OCI-M2 (cell line): Measurements from ENCODE around the gene NKAPL.

ENCODE experiments used
- DNase-seq: peaks from one replicate; lab custom pipeline; 2025; ENCODE audit not compliant: unreplicated experiment; lab: John Stamatoyannopoulos, UW

Gene NKAPL

DNA sequence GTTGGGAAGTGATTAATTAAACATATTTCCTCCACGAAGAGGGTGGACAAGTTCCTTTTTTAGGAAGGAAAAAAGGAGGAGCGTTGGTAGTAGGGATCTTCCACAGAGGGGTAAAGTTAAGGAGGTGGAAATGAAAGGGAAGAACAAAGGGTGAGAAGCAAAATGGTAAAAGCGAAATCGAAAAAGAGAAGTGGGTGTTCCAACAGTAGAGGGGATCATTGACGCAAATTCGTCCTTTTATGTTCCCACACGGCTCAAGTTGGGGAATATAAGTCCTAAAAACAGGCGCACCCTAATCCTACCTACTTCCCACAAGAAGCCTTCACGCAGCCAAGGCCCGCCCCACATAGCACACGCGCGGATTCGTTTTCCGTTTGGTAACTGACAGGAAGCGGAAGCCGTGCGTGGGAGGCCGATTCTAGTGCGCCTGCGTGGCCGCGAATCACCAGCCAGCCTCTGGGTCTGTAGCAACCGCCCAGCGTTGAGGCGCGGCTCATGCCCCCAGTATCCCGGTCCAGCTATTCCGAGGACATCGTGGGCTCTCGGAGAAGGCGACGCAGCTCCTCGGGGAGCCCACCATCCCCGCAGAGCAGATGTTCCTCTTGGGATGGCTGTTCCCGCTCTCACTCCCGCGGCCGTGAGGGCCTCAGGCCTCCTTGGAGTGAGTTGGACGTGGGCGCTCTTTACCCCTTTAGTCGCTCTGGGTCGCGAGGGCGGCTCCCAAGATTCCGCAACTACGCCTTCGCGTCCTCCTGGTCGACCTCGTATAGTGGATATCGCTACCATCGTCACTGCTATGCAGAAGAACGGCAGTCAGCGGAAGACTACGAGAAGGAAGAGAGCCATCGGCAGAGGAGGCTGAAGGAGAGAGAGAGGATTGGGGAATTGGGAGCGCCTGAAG is at the start of gene NKAPL:
NKAPL (plus strand) TSS at position 421 of the 901 bp plus-strand sequence; CDS start at position 496, 75 bp downstream.
- no peak for DNase-seq

DNA sequence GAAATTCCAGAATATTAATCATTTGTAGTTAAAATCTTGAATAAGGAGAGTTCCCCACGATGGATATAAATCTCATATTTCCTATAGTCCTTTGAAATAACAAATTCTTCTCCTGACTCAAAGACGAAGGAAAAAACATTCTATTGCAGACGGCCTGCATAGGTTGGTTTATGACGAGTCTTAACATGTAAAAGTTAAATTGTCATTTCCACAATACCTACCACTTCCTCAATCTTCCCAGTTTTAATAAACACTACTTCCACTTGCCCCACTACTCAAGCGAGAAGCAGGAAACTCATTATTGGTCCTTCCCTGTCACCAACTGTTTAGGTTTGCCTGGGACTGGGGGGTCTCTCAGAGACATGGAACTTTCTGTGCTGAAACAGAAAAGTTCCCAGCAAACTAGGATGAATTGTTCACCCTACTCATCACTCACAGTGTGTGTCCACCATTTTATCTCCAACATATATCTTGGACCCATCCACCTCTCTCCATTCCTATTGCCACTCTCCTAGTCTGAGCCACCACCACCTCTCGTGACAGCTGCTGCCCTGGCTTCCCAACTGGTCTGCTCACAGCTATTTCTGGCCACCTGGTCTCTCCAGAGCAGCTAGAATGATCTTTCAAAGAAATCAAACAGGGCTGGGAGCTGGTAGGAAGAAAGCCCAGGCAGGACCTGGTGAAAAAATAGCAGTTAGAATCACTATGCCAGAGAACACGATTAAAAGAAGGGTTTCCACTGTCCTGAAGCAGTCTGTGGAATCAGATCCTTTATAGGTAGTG is 49.2 kb upstream of the NKAPL start:
- no peak for DNase-seq

DNA sequence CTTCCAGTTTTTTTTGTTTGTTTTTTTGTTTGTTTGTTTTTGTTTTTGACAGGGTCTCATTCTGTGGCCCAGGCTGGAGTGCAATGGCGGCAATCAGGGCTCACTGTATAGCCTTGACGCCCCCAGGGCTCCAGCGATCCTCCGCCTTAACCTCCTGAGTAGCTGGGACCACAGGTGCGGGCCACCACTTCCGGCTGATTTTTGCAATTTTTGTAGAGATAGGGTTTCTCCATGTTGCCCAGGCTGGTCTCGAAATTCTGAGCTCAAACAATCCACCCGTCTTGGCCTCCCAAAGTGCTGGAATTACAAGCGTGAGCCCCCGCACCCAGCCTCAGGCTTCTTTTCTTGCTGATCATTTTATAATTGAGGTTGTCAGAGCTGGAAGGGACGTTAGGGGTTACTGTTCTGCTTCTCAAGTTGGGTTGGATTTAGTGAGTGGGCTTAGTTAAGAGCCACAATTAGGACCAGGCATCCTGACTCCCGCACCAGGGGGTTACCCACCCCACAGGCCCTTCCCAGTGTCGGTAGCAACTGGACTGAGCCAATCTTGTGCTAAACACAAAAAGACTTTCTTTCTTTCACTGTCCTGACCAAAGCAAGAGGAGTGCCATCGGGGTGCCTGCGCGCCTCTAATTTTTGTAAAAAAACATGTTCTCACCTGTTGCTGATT is 47.1 kb upstream of the NKAPL start:
- no peak for DNase-seq

DNA sequence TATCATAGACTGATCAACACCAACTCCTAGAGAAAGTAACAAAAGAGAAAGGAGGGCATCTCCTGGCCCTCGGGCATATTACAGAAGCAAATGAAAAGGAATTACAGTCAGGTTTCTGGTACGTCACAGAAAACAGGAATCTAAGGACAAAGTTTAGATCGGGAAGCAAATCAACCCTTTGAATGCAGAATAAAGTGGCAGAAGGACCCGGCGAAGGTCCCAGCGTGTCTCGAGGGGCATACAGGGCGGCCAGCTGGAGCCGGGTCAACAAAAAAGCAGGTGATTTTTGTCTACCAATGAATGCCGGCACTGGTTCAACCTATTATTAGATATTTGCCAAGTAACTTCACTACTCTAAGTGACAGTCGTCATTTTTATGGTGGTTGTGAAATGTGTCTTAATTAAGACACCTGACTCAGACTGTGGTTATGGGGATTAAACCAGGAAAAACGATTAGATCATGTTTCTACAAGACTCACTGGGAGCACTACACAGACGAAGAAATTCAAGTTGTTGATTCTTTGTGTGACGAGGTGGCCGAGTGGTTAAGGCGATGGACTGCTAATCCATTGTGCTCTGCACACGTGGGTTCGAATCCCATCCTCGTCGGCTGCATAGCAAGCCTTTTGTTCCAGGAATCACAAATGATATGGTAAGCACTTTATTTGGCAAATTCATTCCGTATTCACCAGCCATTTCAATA is 46.4 kb upstream of the NKAPL start:
- peak; percentile 93 for DNase-seq

DNA sequence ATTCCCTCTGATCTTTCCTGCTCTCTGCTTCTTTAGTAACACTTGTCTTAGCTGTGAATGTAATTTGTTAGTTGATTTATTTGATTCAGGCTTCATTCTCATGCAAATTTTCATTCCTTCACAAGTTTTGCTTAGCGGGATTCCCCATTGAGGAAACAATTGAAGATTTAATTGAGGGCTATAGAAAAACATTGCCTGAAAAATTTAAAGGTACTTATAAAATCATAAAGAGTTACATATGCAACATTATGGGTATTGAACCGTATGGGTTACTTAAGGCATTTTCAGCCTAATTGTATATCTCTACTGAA is 45.9 kb upstream of the NKAPL start:
- no peak for DNase-seq

DNA sequence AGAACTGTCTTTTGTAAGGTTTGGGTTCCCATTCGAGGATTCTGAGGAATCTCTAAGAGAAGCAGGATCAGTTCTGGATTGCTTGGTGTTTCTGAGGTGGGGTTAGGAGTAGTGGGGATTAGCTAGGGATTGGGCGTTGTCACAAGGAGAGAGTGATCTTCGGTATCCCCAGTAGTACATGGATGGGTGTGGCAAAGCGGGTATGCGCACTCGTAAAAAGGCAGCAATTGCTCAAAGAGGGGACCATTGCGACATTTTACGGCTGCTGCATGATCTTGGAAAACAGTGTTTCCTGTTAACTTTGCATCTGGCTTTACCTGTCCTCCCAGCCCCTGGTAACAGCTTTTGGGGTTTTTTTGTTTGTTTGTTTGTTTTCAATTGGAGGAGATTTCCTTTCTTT is 43.7 kb upstream of the NKAPL start:
- DNase-seq = no peak

DNA sequence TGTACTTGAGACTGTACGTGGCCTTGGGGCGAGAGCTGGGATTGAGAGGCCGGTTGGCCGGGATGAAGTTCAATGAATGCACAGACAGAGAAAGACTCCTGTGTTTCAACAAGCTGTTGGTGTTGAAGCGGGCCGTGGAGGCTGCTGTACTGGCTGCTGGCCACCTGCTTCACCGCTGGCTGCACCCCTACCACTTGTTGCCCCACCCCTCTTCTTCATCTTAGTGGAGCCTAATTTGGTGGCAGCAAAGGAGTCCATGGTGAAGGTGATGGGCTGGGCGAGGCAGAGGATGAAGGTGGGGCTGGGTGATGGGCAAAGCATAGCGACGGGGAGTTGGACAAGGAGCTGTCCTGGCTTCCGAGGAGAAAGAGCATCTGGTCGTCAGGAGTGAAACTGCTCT is 41.2 kb upstream of the NKAPL start:
- DNase-seq = no peak

DNA sequence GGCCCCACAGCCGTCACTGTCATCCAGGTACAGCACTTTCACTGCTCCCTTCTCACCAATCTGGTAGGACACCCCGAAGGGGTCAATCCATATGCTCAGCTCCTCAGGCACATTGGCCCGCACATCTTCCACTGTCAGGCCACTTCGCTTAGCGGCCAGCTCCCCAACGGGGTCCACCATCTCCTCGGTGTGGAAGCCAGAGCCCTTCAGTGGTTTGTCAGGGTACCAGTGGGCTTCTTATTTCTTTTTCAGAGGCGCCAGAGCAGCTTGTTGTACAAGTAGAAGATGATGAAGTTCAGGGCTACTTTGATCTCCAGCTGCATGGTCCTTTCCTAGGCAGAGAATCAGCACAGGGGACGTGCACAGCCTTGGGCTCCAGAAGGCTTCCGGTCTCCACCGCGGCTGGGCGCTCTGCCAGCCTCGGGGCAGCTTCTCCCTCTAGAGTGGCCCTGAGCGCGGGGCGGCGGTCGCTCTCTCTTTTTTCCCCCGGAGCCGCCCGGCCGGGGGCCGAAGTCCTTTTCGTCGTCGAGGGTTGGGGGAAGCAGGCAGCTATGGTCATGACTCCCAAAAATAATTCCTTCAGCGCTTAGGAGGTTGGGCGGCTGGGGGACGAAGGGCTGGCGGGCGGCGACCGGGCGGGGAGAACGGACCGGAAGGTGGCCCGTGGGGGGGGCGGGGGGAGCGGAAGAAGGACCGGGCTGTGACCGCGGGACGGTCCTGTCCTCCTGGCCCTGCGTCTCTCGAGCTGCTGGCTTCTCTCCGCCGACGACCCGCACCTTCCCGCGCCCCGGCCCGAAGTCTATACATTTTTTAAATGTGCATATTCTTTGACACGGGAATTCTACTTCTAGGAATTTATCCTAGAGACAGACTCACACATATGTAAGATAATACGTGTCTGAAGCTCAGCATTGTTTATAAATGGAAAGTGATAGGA is 40.5 kb upstream of the NKAPL start:
- DNase-seq = no peak

DNA sequence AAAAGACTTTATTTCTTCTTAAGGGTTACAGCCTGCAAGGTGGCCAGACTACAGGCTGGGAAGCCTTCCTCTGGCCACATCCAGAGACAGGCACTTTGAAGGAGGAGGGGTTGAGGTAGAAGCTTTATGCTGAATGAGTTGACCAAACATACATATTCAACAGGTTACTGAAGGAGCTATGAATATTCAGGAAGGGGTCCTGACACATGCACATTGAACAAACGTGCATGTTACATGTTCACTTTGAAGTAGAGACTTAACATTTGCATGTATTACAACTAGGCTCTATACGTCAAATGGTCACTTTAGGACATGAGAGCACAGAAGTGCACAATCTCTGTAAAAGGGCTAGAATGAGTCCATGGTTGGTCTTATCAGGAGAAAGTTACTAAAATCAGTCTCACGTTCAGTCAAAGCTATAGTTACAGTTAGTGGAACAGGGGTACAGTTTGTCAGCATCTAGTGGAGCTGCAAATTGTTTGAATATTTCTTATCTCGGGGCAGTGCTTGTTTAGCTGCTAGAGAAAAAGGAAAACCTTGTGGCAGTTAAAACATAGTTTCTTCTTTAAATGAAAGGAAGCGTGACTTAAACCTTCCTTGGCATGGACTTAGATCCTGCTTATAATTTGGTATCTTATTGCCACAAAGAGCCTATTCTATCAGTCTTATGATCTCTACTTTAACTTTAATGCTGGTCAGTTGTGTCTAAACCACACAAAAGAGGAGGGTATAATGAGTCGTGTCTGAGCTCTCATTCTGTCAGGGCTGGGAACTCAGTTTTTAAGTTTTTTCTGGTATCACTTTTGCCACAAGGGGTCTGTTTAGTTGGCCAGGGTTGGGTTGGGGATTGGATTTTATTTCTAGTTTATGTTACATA is 38.6 kb upstream of the NKAPL start:
- DNase-seq = peak; percentile 62

DNA sequence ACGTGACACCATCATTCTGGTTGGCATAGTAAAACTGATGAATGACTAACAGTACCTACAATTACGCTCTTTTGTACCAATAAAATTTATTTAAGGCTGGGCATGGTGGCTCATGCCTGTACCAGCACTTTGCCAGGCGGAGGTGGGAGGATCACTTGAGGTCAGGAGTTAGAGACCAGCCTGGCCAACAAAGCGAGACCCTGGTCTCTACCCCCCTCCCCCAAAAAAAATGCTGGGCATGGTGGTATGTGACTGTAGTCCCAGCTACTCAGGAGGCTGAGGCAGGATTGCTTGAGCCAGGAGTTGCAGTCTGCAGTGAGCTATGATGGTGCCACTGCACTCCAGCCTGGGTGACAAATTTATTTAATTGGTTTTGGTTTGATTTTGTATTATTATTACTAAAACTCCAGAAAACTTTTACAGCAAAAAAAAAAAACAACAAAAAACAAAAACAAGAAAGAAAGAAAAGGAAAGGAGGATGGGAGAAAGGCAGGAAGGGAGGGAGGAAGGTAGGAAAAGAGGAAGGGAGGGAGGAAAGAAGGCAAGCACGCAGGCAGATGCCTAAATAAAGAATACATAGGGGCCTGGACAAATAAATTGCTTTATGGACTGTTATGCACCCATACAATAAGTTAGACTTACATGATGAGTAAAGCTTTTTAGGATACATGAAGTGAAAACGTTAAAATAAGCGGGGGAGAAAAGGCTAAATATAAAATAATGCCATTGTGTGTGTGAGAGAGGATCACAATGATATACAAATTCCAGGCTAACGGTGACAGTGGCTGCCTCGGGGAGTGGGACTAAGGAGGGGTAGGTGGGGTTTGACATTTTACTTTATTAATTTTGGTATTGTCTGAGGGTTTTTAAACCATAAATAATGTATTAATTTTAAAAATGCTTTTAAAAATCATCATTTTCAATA is 34.7 kb upstream of the NKAPL start:
- DNase-seq = no peak

DNA sequence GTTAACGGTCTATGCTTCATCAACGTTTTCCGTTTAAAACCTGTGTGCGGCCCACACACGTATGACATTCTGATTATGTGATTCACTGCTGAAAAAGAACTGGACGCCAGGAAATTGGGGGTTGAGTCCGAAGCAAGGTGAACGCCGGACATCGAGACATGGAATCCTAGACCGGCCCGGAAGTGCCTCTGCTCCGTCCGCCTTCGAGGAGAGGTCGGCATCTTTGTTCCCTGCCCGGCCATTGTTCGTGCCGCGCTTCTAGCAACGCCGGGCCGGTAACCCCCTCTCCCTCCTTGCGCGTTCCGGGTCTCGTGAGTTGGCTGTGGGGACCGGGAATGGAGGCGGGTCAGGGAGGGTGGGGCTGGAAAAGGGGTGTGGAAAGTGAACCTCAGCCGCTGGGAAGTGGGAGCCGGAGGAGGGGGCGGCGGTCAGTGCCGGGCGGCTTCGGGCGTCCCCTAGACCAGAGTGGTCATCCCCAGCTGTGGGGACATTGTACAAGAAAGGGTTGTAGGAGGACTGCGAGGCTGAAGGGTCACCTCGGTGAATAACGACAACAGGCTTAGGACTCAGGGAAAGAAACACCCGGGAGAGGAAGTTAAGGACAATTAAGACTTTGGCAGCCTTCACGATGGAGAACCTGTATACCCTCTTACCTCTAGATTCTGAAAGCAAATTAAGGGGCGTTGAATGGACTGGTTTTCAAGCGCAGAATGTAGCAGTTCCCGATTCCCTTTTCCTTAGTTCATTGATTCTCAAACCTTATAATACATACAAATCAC is 33.9 kb upstream of the NKAPL start, which contains the start of gene ZSCAN9:
ZSCAN9 (plus strand) TSS at position 220 of the 779 bp plus-strand sequence. CDS start 1,810 bp downstream, outside the sequence.
- DNase-seq = no peak

DNA sequence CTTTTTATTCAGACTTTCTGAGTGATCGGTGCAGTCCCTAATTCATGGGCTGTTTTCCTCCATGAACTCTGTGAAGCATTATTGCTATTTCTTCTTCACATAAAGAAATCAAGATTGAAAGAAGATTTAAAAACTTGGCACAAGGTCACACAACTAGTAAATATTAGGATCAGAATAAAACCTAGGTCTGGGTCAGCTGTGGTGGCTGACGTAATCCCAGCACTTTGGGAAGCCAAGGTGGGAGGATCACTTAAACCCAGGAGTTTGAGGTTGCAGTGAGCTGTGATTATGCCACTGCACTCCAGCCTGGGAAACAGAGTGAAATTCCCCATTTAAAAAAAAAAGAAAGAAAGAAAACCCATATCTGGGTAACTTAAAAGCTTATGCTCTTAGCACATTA is 32.6 kb upstream of the NKAPL start:
- no peak for DNase-seq

DNA sequence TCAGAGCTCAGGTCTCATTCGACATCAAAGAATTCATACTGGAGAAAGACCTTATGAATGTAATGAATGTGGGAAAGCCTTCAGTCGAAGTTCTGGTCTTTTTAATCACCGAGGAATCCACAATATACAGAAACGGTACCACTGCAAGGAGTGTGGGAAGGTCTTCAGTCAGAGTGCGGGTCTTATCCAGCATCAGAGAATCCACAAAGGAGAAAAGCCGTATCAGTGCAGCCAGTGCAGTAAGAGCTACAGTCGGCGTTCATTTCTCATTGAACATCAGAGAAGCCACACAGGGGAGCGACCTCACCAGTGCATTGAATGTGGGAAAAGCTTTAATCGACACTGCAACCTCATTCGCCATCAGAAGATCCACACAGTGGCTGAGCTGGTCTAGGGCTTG is 26.3 kb upstream of the NKAPL start:
- no peak for DNase-seq

DNA sequence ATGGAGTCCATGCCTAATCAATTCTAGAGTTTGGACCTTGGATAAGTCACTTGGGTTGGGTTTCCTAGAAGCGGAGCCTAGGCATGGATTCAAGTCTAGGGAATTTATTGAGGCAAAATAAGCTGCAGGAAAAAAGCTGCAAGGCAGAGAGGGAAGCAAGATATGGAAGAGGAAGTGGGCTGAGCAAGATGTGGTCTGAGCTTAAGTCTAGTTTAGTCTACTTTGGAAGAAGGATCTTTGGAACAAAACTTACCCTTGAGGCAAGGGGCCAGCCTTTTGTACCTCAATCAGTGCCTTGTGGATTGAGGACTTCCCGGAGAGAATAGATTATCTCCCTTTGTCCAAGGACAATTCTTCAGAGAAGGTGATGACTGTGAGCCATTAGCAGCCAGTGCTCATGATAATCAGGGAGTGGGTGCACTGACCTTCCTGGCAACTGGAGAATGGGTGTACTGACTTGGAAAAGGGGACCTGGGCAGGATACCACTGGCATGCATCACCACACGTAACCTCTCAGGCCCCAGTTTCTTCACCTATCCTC is 23.1 kb upstream of the NKAPL start:
- no peak for DNase-seq

DNA sequence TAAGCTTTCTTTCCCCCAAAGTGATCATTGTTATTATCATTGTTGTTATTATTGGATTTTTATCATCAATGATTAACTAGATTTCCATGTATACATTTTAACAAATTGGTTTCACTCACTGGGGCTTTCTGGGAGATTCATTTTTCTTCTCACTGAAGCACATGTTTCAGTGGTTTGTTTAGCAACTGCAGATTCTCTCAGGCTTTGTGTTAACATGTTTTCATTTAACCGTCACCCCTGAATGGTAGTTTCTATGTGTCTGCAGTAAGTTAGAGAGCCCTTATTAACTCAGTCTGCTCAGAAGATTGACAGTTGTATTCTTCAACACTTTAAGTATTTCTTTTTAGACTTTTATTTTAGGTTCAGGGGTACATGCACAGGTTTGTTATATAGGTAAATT is 19.5 kb upstream of the NKAPL start:
- no peak for DNase-seq

DNA sequence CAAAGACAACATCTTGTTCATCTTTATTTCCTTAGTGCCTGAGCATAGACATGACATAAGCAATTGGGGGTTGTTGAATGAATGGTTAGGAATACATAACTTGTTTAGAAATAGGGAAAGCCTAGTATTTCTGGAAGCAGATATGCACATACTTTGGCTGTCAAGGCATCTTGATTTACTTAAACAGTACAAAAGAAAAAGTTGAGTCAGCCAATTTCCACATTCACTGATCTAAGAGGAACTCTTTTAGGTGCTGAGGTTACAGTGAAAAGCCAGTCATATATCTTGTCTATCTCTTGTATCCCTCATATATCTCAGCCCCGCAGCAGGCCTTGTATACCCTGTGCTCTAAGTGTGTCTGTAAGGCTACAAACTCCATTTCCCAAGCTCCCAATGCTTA is 18.6 kb upstream of the NKAPL start:
- no peak for DNase-seq

DNA sequence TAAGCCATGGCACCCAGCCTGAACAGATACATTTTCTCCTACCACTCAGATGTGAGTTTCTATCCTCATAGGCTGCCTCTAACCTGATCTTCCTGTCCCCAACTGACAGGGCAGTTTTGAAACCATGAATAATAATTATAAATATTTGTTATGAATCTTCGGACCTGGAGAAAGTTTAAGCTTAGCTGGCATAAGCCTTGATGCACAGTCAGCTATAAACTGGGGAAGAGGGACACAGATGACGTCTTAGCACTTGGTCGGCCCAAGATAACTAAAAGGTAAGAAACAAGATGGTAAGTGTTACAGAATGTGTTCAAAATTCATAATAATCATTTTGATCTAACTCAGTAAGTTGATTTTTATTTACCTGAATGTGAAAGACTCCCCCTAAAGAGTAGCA is 15.2 kb upstream of the NKAPL start:
- DNase-seq = no peak
